Forelimb muscle (tissue), 1 donor: Measurements from ENCODE around the gene FAM20B. TPM values are rescaled to one million over a fixed set of nuclear protein-coding genes. Genes with fewer than 3 reads are reported as not detected.

ENCODE experiments used
- DNase-seq: peaks from one replicate; pipeline ENCODE4 v3.0.0-alpha.2; 2013; ENCODE audit warnings: low read depth
- polyA plus RNA-seq: library from polyadenylated mRNA; unstranded; fragments of 120-200 nt; gene quantifications from one replicate; pipeline ENCODE4 v1.2.1, GENCODE V29; 2013; ENCODE audit not compliant: insufficient read length

Gene FAM20B
- polyA plus RNA-seq, 1 donor: 23.5 TPM

DNA sequence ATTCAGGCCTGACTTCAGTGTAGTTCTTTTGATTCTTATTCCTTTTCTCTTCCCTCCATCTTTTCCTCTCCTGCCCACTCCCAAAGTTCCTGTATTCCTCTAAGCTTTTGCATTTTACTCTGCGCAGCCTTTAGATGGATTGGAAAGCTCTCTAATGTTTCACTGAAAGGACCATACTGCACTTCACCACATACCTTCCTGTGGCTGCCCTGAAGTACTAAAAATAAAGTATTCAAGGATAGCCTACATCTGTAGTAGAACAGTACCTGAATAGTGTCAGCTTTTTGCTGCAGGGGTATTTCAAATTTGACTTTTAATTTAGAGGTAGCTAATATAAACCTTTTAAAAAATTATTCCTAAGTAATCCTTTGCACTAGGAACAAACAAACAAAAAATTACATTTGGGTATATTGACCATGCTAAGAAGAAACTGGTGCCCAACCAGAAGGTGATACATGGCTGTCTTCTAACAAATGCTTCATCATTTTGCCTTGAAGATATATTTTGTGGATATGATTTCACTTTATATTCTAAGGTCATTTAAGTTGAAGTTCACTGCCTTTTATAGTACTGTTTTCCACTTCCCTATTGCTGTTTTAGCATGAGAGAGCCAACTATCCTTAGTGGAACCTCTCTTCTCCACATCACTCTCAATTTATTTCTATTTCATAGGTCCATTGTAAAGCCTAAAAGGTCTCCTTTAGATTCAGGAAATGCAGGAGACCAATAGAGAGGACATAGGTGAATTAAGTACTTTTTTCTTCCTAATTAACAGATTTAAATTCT is 22.8 kb downstream of the FAM20B start:
- no peak for DNase-seq

DNA sequence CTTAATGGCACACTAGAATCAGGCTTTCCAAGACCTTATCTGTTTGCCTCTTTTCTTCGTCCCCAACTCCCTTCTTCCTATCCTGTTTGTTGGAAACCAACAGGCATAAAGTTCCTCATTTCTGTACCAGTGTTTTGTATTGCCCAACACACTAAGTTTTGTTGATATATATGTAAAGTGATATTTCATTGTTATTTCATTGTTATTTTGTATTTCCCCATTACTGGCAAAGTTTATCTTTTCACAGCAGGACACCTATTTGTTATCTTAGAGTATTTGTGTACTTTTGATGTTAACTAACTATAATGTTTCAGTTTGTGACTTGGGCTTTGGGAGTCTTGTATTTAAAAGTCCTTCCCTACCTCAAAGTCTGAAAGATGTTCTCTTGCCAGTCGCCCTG is 27.1 kb downstream of the FAM20B start:
- no peak for DNase-seq

DNA sequence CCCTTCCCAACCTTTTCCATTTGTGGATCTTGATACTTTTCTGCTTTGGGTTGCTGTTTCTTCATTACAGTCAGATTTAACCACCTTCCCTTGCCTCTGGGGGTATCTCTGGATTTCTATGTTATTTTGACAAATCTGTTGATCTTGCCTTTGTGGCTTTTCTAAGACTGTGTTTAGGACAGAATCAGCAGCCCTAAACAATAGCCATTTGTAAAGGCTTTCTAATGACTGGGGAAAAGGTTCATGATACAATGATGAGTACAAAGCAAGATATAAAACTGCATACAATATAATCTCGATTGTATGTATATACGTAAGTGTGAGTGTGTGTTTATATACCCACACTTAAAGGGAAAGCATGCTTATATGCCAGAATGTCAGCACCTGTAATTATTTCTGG is 27.8 kb downstream of the FAM20B start:
- no peak for DNase-seq

DNA sequence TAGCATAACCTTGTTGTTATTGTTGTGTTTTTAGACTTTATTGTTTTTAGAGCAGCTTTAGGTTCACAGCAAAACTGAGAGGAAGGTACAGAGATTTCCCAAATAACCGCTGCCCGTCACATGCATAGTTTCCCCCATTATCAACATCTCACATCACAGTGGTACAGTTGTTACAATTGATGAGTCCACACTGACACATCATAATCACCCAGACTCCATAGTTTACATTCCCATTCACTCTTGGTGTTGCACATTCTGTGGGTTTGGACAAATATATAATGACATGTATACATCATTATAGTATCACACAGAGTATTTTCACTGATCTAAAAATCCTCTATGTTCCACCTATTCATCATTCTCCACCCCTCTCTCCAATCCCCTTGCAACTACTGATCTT is 30.2 kb downstream of the FAM20B start:
- no peak for DNase-seq

DNA sequence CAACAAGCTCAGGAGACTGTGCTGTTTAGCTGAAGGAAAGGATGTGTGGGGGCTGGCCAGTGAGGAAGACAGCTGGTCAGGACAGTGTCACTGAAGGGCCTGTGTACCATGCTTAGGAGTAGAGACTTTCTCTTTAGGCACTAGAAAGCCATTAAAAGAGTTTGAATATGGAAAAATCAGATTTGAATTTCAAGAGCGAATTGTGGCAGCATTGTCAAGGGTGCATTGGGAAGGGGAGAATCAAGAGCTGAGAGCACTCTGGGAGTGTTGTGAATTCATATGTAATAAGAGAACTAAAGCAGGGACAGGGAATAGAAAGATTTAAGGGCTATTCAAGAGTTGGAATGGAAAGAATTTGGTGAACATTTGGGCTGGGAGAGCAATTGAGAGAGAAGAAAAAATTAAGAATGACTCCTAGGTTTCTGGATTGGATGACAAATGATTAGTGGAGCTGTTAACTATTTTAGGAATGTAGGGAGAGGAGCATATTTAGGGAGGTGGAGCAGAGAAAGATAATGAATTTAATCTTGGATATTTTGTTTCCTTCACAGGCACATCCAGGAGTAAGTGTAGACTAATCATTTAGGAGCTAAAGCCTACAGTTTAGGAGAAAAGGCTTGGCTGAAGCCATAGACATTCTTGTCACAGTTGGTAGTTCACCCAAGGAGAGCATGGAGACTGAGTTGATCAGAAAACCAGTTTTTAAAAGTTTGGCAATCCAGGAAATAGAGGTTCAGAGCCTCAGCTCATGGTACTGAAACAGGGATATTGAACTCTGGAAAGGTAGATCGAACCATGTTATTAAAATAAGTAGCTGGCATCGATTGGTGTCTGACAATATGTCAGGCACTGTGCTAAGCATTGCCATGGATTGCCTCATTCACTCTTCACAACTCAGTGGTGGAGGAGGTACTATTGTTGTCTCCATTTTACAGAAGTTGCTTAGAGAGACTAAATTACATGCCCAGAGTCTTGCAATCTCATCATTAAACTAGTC is 33.1 kb downstream of the FAM20B start:
- DNase-seq: no peak

DNA sequence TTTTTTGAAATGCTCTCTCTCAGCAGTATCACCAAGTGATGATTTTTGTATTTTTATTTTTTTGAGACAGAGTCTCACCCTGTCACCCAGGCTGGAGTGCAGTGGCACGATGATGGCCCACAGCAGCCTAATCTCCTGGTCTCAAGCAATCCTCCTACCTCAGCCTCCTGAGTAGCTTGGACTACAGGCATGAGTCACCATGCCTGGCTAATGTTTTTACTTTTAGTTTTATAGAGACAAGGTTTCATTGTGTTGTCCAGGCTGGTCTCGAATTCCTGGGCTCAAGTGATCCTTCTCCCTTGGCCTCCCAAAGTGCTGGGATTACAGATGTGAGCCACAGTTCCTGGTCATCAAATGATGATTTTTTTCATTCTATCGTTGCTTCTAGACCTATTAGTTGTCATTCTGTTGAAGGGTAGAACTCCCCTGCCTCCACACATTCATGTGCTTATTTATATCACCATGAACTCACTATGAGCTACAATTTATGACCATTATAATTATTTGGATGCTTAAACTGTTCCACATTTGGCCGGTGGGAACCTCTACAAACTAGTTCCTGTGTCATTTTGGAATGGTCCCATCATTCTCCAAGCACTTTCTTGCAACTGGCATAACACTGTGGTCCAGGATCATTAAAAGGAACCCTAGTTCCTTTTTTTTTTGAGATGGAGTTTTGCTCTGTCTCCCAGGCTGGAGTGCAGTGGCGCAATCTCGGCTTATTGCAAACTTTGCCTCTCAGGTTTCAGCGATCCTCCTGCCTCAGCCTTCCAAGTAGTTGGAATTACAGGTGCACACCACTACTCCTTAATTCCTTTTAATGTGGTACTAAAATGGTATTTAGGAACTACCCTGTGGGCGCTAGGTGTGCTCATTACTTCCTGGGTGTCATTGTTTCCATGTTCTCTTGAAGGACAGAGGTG is 35.9 kb downstream of the FAM20B start:
- DNase-seq: no peak

DNA sequence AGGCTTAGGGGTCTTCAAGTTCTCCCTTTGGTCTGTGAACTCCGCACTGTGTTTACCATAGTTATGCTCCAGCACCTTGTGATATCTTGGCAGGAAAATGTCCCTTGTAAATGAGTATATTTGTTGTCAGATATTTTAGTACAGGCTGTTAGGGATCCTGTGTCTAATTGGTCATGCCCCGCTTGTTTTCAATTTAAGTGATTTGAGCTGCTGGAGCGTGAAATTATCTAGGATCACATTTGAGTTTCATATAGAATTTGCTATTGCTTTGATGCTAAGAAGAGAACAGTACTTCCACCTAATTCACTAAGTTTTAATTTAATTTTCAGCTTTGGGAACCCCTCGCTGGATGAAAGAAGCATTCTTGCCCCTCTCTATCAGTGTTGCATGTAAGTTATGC is 40.8 kb downstream of the FAM20B start:
- no peak for DNase-seq

DNA sequence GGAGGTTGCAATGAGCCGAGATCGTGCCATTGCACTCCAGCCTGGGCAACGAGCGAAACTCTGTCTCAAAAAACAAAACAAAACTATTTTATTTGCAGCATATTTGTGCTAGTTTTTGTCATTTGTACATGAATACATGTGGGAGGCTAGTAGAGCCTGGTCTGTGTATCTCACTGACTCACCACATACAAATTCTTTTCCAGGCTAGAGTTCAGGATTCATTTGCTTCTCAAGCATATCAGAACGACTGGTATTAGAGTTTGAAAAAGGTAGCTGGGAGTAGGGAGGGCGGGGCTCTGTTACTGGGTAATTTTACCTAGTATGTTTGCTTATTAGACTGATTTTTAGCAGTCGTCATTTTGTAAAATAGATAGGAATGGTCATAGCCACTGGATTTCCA is 51.7 kb downstream of the FAM20B start:
- DNase-seq: no peak

DNA sequence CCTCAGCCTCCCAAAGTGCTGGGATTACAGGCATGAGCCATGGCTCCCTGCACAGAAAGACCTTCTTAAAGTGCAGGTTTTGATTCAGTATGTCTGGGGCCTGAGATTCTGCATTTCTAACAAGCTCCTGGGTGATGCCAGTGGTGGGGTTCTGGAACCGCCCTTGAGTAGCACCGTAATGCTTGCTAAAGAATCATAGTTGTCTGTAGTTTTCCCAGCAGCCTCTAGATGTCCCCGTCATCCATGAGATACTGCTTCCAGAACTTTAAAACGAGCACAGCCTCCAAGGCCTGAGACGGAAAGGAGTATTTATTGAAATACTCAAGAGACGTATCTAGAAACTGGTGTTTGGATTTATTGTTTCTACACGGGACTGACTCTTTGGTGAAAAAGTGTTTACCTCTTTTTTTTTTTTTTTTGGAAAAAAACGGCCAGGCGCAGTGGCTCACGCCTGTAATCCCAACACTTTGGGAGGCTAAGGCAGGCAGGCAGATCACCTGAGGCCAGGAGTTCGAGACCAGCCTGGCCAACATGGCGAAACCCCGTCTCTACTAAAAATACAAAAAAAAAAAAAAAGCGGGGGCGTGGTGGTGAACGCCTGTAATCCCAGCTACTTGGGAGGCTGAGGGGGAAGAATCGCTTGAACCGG is 53.5 kb downstream of the FAM20B start:
- DNase-seq: peak; percentile 57

DNA sequence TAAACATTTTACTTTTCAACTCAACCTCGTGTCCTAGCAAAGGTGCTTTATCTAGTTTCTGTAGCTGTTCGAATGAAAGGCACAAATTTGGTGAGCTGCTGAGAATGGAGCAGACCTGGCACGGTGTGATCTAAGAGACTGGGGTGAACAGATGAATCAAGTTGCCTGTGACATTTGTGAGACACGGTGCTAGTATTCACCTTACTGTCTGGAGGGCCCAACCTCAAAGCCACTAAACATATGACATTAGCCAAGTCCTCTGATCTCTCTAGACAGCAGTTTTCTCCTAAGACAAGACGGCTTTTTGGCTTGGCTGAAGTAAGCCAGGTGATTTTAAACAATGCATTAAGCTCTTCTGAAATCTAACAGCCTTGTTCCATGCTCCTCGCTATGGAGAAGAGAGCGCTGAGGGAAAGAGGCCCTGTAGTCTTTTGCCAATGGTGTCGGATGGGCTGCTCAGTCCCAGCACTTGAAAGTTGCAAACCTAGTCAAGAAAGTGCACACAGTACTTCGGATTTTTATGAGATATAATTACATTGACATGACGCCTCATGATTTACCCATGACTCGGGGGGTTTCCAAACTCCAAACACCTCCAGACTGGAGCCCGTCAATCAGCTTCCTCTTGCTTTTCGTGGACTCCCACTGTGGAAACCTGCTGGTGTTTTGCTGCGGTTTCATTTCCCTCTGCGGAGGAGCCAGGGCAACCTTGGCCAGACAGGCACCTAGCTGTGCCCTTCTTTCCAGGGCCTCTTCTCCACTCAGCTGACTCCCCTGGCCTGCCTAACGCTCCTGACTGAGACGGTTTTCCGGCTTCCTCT is 55.4 kb downstream of the FAM20B start:
- no peak for DNase-seq

DNA sequence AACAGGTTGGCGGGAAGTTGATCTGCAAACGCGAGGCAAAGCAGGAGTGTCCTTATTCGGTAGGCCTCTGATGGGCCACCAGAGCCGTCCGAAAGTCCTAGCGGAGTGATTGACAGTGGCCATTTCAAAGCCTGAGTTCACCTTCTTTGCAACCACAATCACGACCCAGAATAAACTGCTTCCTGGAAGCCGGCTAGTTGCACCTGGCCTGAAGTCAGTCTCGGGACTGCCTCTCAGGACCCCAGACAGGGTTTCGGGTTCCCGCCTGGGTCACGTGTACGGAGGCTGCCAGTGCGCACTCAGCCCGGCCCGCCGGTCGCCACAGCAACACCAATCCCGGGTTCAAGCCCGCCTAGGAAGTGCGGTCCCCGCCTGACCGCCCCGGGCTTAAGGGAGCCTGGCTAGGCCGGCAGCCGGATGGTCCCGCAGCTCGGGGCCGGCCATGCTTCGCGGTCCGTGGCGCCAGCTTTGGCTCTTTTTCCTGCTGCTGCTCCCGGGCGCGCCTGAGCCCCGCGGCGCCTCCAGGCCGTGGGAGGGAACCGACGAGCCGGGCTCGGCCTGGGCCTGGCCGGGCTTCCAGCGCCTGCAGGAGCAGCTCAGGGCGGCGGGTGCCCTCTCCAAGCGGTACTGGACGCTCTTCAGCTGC is 56.1 kb downstream of the FAM20B start, which contains the start of gene TOR3A:
Gene TOR3A, plus strand, starts transcription at position 384 of the 646 bp plus-strand sequence. Its CDS starts 59 bp downstream, at position 443.
- peak; percentile 72 for DNase-seq

DNA sequence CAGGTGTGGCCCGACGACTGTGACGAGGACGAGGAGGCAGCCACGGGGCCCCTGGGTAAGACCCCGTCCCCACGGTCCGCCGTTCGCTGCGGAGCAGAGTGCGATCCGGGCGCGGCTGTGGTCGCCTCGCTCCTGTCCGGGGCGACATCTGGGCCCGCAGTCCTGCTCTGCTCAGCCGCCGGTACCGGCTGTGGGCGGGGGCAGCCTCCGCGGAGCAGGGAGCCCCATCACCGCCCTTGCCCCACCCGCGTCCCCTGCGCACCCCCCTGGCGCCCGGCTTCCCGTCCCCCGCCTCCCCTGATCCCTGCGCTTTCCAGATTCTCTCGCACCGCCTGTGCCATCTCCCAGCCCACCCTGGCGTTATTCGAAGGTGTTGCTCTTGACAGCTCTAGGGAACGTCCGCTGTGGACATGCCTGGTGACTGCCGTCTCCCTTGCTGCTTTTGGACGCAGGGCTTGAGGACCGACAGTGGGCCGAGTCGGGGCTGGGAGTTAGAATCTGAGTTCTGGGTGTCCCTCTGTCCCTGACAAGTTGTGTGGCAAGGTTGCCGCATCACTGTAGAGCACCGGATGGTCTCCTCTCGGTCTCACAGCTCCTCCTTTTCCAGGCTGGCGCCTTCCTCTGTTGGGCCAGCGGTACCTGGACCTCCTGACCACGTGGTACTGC is 56.8 kb downstream of the FAM20B start:
- no peak for DNase-seq

DNA sequence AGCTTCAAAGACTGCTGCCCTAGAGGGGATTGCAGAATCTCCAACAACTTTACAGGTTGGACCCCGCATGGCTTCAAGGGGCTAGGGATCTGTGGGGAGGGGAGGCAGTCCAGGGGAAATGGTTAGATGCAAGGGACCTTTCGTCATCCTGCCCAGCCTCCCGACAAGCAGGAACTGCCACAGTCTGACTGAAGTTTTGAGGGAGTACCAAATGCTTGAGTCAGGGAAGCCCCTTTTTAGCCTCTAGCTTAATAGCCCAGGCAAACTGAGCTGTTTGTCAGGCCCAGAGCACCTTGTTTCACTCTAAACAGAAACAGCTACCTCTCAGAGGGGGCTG is 57.3 kb downstream of the FAM20B start:
- DNase-seq: no peak

DNA sequence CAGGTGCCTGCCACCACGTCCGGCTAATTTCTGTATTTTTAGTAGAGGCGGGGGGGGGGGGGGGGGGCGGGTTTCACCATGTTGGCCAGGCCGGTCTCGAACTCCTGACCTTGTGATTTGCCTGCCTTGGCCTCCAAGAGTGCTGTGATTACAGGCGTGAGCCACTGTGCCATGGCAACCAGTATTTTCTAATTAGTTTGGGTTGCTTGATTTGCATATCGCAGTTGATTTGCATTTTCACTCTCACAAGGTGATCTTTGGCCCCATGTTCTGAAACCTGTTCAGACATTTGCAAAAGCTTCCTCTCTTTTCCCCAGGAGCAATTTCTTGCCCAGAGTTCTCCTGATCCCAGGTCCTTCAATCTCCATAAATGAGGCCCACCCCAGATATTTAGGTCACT is 57.8 kb downstream of the FAM20B start:
- no peak for DNase-seq

DNA sequence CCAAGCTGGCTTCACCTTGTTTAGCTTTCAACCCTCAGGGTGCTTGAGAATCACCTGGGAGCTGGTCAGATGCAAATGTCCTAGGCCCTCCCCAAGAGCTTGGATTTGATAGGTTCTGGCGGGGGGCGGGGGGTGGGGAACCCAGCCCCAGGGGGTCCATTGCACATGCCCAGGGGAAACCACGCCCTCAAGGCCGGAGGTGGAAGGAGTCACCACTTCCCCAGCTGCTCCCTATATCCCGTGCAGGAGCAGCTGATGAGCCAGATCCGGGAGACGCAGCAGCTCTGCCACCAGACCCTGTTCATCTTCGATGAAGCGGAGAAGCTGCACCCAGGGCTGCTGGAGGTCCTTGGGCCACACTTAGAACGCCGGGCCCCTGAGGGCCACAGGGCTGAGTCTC is 62.0 kb downstream of the FAM20B start:
- no peak for DNase-seq

DNA sequence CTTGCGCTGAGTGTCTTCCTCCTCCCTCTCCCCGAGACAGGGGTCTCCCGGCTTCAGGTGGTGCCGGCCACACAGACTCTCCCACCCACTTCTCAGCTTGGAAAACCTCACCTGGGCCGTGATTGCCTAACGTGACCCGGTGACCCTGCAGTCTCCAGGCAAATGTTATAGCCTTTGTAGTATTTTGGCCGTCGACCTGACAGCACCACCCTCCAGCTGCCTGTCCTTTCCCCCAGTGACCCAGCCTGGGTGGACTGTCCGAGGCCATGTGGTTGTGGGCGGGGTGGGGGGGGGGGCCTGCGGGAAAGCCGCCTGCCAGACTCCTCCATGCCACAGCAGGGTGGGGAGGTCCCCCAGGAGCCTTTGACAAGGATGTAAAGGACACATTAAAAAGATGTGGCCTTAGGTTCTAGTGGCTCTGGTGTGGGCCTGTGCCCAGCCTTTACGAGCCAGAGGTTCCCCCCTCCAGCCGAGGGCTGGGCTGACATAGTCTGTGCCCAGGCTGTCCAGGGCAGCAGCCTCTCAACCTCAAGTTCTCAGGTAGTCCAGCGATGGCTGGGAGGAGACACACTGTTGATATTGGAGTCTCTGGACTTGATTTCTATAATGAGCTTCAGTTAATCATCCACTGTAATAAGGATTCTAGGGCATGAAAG is 64.3 kb downstream of the FAM20B start:
- DNase-seq: no peak

DNA sequence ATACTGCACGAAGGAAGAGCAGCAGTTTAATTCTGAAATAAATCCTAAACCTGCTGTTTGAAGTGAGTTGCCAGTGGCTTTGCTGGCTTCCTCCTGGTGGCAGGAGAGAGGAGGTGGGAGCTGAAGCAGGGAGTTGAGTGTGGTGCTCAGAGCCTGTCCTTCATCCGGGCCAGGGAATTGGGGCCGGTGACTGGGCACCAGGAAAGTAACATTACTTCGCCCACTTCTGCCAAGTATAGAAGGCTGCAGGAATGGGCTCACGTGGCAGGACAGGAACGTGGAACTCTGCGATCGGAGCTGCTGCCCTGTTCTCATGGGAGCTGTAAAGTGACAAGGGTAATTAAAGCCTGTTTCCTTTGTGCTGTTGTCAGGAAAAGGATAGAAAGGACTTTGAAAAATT is 64.8 kb downstream of the FAM20B start:
- no peak for DNase-seq

DNA sequence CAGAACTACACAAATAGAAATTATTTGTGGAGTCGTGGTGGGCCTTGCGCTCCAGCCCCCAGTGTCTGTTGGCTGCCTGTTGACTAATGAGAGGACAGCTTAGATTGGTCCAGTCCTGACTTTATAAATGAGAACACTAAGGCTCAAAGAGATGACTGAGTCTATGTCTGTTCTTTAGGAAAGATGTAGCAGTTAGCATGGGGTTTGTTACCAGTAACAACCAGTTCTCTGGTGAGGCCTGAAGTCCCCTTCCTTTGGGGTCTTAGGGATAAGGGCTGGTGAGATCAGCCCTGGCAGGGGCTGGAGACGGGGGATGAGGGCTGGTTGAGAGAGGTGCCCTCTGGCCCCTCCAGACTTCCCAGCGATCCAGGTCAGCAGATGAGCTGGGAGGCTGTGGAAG is 65.2 kb downstream of the FAM20B start:
- DNase-seq: no peak

DNA sequence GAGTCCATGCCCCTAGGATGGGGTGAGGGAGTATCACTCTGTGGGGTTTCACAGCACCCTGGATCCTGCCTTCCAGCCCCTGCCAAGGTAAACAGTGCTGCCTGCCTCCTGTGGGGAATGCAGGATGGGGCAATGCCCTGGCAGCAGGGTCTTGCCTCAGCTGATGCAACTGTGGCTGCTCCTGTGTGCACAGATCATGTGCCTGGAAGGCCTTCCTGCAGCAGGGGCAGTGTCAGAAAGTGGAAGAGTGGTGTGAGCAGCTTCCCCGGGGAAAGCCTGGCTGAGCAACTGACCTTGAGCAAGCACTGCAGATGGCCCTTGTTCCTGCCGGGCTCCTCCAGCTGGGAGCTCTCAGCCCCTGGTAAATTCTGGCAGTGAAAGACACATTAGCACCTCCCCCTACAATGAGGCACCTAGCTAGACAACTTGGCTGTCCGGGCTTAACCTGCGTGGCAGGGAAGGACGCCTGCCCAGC is 66.0 kb downstream of the FAM20B start:
- DNase-seq: no peak
